Measurements from ENCODE around the gene DYNLT5. TPM values are rescaled to one million over a fixed set of nuclear protein-coding genes. Genes with fewer than 3 reads are reported as not detected.
"Not testable (repeated sequence)": the region's sequence is repeated elsewhere in the genome, so short reads cannot be mapped to it uniquely, and the experiment has no call there.

DYNLT5 gene
- total RNA-seq, 2 donors from 2014 or later: 0.72 TPM; not detected in 1

DNA sequence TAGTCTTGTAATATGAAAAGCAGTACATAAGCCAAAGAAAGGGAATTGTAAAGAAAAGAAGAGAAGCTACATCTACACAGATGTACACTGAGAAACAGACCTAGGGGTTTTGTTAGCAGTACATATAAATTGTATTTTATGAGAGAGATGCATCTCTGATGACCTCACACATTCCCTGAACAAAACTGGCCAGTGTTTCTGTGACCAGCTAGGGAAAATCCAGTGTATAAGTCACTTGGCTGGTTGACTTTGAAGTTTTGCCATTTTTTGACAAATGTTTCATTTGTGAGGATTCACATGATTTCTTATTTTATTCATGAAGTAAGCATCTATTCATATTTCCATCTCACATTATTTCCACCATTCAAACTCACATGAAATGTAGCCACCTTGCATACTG is 28.3 kb upstream of the DYNLT5 start:
- Histone ChIP-seq H3K9me3 (no peaks in the 10 kb centered on the region), H3K4me3 (no peak overlapping the region), H3K9ac (ENCODE audit: low read depth in 2 of 2, low read length in 2 of 2) (no peak overlapping the region), H3K27ac (no peak overlapping the region), H3K36me3 (no peaks in the 10 kb centered on the region), H3K4me1 (no peaks in the 10 kb centered on the region), H3K27me3 (no peaks in the 10 kb centered on the region)
- no peak for DNase-seq
- TF ChIP-seq, protein P1, sequence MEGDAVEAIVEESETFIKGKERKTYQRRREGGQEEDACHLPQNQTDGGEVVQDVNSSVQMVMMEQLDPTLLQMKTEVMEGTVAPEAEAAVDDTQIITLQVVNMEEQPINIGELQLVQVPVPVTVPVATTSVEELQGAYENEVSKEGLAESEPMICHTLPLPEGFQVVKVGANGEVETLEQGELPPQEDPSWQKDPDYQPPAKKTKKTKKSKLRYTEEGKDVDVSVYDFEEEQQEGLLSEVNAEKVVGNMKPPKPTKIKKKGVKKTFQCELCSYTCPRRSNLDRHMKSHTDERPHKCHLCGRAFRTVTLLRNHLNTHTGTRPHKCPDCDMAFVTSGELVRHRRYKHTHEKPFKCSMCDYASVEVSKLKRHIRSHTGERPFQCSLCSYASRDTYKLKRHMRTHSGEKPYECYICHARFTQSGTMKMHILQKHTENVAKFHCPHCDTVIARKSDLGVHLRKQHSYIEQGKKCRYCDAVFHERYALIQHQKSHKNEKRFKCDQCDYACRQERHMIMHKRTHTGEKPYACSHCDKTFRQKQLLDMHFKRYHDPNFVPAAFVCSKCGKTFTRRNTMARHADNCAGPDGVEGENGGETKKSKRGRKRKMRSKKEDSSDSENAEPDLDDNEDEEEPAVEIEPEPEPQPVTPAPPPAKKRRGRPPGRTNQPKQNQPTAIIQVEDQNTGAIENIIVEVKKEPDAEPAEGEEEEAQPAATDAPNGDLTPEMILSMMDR (IDR thresholded peaks at IDR 0.05): no peak
- intact Hi-C loops (cut with DNase I): loop anchor here (10.0 kb wide), 1 partner anchor 469 kb away; no protein-coding TSS in a partner anchor

DNA sequence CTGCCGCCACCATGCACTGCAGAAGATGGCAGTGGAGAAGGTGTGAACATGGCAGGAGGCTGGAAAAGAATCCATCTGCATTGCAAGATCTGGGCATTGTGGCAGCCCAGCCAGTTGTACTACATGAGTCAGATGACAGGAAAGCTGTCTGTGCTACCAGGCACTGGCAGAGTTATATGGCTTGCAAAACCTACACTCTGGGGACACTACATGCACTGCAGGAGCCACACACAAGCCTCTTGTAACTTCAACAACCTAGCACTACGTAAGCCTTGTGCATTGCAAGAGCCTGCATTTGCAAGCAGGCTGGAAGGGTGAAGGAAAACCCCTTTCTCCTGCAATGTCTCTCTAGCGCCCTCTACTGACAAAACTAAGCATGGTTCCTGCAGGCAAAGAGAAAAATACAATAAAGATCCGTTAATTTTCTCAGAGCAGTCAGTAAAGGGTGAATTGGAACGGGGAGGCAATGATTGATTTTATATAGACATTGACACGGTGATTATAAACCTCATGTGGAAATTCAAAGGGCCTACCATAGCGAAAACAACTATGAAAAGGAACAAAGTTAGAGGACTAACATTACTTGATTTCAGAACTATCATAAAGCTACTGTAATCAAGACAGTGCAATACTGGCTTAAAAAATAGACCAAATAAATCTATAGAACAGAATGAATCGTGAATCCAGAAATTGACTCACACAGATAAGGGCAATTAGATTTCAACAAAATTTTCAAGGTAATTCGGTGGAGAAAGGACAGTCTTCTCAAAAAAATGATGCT is 26.2 kb upstream of the DYNLT5 start:
- TF ChIP-seq, protein P1 (IDR thresholded peaks at IDR 0.05): peak; percentile 90
- intact Hi-C loops (cut with DNase I): loop anchor here (10.0 kb wide), 1 partner anchor 471 kb away; no protein-coding TSS in a partner anchor
- Histone ChIP-seq H3K36me3 (no peaks in the 10 kb centered on the region), H3K27ac (no peak overlapping the region), H3K4me1 (no peaks in the 10 kb centered on the region), H3K27me3 (no peaks in the 10 kb centered on the region), H3K4me3 (no peak overlapping the region), H3K9ac (ENCODE audit: low read depth in 2 of 2, low read length in 2 of 2) (no peak overlapping the region), H3K9me3 (no peaks in the 10 kb centered on the region)
- peak; percentile 53 for DNase-seq

DNA sequence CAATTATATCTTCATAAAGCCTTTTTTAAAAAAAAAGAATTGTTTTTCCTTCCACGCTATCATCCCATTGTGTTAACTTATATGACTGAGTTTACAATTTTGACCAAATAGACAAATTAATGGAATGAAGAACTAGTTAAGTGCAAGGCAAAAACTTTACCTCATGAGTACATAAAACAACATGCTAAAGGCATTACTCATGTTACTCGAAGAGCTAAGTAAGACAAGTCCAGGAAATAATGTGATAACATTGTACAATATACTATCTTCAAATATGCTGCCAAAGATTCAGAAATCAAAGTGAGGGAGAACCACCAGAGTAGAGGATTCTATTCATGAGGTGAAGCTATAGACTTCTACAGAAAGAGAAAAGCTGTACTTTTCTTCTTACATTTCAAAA is 24.2 kb upstream of the DYNLT5 start:
- no peaks in the 10 kb centered on the region for H3K4me1 ChIP-seq
- no peaks in the 10 kb centered on the region for H3K36me3 ChIP-seq
- no peaks in the 10 kb centered on the region for H3K9me3 ChIP-seq
- intact Hi-C loops (cut with DNase I): loop anchor here (10.0 kb wide), 1 partner anchor 473 kb away; no protein-coding TSS in a partner anchor
- no peak overlapping the region for H3K9ac ChIP-seq (ENCODE audit: low read depth in 2 of 2, low read length in 2 of 2)
- H3K27ac ChIP-seq: no peak overlapping the region
- no peak overlapping the region for H3K4me3 ChIP-seq
- no peak for DNase-seq
- TF ChIP-seq, protein P1 (IDR thresholded peaks at IDR 0.05): no peak
- H3K27me3 ChIP-seq: no peaks in the 10 kb centered on the region

DNA sequence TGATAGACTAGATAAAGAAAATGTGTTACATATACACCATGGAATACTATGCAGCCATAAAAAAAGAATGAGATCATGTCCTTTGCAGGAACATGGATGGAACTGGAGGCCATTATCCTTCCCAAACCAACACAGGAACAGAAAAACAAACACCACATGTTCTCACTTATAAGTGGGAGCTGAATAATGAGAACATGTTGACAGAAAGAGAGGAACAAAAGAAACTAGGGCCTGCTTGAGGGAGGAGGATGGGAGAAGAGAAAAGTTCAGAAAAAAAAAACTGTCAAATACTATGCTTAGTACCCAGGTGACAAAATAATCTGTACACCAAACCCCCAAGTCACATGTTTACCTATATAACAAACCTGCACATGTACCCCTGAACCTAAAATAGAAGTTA is 23.5 kb upstream of the DYNLT5 start:
- DNase-seq; H3K9me3 ChIP-seq; H3K4me3 ChIP-seq; H3K36me3 ChIP-seq; H3K4me1 ChIP-seq; H3K27me3 ChIP-seq; H3K9ac ChIP-seq (ENCODE audit: low read depth in 2 of 2, low read length in 2 of 2); H3K27ac ChIP-seq: not testable (repeated sequence)
- intact Hi-C loops (cut with DNase I): loop anchor here (10.0 kb wide), 1 partner anchor 474 kb away; no protein-coding TSS in a partner anchor

DNA sequence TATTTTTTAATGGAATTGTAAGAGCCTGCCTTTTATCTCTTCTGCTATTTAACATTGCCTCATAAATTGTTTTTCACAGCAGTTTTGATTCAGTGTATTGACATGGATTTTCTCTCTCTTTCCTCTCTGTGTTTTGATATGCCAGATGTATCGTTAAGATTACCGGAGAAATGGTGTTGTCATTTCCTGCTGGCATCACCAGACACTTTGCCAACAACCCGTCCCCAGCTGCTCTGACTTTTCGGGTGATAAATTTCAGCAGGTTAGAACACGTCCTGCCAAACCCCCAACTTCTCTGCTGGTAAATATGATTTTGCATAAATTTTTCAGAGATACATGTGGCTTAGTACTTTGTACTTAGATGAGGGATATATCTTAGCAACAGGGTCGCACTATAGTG is 23.1 kb upstream of the DYNLT5 start:
- H3K4me3 ChIP-seq: no peak overlapping the region
- DNase-seq: no peak
- TF ChIP-seq, protein P1 (IDR thresholded peaks at IDR 0.05): no peak
- intact Hi-C loops (cut with DNase I): loop anchor here (10.0 kb wide), 1 partner anchor 474 kb away; no protein-coding TSS in a partner anchor
- no peaks in the 10 kb centered on the region for H3K9me3 ChIP-seq
- H3K36me3 ChIP-seq: no peaks in the 10 kb centered on the region
- H3K27me3 ChIP-seq: no peaks in the 10 kb centered on the region
- no peak overlapping the region for H3K9ac ChIP-seq (ENCODE audit: low read depth in 2 of 2, low read length in 2 of 2)
- no peak overlapping the region for H3K27ac ChIP-seq
- H3K4me1 ChIP-seq: no peaks in the 10 kb centered on the region

DNA sequence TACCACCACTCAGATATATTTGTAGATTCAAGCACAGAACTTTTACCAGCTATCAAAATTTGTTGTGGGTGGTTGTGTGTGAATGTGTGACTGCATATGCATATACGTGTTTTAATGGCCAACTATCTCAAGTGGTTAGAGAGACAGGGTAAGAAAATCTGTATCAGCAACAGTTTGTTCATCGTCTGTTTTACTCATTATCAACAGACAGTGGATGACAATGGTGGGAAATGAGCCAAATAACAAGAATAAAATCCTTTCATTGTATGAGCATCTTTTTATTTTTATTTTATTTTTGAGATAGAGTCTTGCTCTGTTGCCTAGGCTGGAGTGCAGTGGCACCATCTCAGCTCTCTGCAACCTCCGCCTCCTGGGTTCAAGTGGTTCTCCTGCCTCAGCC is 22.7 kb upstream of the DYNLT5 start:
- DNase-seq: no peak
- intact Hi-C loops (cut with DNase I): loop anchor here (10.0 kb wide), 1 partner anchor 475 kb away; no protein-coding TSS in a partner anchor
- Histone ChIP-seq H3K36me3 (no peaks in the 10 kb centered on the region), H3K27ac (no peak overlapping the region), H3K4me1 (no peaks in the 10 kb centered on the region), H3K9ac (ENCODE audit: low read depth in 2 of 2, low read length in 2 of 2) (no peak overlapping the region), H3K4me3 (no peak overlapping the region), H3K9me3 (no peaks in the 10 kb centered on the region), H3K27me3 (no peaks in the 10 kb centered on the region)
- TF ChIP-seq, protein P1 (IDR thresholded peaks at IDR 0.05): no peak
